EH (cell line): ENCODE results near the gene ABLIM3.

Experiments
- DNase-seq: peaks from one replicate; pipeline ENCODE4 v3.0.0-alpha.2; 2015; ENCODE audit warnings: low read depth

ABLIM3 gene

DNA sequence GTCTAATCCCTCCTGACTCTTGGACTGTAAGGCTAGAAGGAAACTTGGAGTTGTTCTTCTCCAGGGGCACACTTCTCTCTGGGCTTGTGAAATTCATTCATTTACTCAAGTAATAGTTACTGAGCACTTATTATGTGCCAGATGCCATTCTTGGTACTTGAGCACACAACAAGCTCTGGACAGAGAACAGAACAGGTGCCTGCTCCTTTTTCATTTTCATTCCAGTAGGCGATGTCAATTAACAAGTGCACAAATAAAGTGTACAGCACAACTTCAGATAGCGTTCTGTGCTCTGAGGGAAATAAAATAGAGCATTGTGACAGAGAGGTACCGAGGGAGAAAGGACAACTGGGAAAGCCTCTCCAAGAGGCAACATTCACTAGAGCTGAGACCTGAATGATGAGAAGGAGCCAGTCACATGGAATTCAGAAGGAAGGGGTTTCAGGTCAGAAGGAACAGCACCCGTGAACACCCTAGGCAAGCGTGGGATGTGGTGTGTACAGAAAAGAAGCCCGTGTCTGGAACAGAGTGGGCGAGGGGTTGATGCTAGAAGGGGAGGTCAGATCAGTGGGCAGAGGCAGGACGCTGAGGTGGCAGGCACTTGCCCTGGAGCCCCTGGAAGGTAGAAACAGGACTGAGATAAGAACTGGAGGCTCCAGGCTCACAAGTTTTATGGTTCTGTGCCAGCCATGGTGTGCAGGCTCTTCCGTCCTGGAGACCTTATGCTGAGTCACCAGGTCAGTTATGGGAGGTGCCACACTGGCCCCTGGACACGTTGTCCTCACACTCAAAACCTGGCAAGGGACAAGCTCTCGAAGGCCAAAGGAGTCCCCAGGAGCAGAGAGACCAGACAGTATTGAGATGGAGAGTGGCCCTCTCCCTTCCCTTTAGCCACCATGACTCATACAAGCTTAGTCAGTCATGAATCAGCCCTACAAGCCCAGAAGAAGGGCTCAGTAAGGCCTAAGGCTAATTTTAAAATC is 7.2 kb upstream of the ABLIM3 start:
- DNase-seq, result peak; percentile 95

DNA sequence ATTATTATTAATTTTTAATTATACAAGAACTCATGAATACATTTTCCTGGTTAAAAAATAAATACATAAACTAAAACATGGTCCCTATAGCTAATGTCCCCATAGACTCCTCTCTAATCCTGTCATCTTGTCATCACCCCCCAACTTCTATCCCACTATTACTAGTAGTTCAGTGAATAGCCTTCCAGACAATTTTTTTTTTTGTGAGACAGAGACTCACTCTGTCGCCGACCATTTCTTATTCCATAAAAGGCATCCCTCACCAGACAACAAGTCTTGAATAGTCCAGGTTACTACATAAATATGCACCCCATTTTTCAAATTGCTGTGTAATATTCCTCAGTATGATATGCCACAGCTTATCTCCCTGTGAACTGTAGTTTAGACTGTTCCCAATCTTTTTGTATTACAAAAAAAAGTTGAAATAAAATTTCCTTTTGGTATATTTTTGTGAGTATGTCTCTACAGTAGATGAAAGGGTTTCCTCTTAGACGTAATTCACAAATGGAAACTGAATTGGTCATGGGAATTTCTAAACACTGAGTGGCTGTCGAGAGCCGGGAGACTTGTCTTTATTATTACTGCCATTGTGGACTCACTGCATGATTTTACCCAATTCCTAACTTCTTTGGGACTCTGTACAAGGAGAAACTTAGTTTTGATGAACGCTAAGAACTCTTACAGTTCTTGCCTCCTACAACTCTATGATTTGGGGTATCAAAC is 6.4 kb upstream of the ABLIM3 start:
- peak; percentile 31 for DNase-seq

DNA sequence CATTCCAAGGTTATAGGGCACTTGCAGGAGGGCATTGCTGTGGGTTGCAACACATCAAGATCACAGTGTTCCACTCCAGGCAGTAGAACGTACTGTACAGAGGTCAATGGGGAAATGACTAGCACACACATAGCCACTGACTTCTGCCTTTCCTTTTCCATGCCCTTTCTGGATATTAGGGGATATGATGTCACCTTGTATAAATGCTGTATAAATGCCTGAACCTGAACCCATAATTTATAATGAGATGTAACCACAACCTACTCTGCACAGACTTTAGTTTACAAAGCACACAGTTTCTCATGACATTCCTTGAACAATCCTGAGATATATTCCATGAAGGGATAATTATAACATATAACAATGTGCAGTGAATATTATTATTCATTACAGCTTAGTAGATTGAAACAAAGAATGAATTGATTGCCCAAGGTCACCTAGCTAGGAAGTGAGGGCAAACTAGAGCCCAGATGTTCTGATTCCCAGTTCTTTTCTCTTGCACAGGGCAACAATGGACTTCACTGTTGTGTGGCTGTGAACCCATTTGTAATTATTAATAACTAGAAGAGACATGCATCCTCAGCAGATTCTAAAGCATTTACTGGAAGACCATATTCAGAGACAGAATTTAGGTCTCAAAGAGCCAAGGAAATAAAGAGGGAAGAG is 5.6 kb upstream of the ABLIM3 start:
- peak; percentile 94 for DNase-seq

DNA sequence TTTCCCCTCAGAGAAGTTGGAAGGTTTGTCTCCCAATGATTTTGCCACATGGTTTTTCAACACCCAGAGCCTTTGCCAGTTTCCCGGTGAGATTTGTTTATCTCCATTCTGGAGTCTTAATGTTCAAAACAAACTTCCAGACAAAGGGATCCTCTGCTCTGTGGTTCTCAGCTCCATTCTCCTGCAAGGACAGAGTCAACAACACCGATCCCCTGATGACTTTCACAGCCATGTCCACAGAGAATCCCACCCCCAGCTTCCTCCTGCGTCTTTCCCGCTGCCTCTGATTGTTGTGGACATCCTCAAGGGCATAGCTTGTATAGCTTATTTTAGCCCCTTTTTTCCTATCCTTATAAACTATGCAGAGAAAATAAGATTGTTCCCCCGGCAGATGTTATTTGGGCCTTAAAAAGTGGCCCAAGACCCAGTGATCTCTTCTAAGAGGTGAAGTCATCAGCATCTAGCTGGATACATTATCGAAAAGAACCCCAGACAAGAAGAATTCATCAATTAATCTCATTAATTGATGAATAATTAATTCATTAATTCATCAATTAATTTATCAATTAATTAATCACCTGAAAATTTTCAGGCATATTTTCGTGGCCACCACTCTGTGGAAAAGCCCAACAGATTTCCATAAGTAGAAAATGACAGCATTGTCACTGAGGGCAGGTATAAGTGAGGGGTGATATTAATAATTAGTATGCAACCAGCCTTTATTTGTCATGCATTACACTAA is 2.9 kb upstream of the ABLIM3 start:
- no peak for DNase-seq

DNA sequence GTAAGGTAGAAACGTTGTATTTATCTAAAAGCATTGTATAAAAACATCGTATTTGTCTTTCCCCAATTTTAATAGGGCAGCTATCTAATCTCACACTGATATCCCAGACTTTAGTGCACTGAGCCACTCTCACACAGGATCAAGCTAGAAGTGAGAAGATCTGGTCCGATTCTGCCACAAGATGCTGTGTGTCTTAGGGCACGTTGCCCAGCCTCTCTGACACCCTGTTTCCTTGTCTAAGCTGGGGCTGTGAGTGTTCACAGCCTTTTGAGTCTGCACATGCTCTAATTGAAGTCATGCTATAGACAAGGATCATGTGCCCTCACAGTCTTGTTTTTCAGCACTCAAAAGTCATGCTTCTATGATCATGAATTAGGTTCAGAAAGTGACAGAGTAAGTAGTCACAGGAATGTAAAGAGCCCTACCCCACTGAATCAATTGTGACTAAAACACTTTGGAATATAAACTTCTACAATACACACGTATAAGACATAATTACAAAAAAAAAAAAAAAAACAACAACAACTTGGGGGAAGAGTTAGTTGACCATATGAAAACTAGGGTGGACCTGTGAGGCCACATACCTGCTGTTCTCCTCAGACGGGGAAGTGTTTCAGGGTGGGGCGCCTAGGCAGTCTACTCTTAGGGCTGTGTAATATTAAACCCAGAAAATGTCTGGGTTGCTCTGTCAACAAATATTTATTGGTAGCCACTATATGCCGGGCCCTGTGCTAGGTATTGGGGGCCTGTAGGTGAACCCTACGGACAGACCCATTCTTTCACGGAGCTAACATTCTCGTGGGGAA is 893 bp upstream of the ABLIM3 start:
- no peak for DNase-seq

DNA sequence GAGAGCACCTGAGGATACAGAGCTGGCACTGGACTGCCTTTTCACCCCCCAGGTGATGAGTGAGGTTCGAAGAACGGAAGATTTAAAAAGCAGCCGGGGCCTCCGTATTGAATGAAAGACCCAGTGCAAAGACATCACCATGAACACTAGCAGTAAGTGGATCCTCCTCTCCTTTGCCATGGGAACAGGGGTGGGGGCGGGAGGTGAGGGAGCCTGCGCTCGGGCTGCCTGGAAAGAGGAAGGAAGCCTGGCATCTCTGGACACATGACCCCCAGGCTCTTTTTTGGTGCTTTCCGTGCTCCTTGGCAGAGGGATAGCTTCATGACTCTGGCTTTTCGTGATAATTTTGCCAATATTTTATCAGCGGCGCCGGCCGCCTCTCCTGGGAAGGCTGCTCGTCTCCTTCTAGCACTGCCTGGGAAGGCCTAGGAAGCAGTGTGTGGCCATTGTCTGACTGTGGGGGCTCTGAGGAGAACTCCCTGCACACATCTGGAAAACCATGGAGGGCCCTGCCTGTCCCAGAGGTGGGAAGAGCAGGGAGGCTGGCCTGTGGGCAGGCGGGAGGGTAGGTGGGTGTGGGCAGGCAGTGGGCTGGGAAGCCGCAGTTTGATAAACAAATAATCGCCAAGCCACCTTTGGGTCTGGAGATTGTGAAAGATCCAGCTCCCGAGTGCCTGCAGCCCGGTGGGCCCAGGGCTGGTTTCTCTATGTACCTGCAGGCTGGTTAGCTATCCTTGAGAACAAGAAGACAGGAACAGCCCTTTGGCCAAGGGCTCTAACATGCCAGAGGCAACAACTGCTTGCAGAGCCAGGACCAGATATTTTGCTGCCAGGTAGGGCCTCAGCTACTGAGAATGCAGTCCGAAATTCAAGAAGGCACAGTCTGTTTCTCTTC is 911 bp downstream of the ABLIM3 start:
- peak; percentile 55 for DNase-seq

DNA sequence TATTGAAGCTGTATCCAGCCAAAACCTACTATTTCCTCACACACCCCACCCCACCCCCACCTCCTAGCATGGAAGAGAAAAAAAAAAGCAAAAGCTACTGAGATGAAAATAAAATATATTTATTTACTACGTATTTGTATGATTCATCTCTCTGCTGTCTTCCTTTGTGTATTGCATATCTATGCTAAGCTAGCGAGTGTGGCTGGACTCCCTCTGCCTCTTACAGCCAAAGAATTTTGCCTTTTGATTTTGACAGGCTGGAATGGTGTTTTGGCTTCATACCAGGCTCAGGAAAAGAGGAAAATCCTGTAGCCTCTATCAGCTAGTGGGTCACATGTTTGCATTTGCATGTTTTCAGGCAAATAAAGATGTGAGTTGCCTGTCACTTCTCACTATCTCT is 2.2 kb downstream of the ABLIM3 start:
- peak; percentile 92 for DNase-seq

DNA sequence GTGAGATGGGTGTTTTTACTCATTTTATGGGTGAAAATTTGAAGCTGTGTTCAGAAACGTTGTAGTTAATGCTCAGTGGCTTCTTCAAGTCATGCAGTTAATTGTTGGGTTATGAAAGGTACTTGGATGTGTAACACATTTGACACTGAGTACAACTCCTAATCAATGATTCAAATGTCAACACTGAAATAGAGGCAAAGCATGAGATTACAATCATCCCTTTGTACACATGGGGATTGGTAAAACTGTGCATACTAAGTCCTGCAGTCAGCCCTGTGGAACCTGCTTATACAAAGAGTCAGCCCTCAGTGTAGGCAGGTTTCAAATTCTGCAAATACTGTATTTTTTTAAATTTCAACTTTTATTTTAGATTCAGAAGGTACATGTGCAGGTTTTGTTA is 3.3 kb downstream of the ABLIM3 start:
- no peak for DNase-seq

DNA sequence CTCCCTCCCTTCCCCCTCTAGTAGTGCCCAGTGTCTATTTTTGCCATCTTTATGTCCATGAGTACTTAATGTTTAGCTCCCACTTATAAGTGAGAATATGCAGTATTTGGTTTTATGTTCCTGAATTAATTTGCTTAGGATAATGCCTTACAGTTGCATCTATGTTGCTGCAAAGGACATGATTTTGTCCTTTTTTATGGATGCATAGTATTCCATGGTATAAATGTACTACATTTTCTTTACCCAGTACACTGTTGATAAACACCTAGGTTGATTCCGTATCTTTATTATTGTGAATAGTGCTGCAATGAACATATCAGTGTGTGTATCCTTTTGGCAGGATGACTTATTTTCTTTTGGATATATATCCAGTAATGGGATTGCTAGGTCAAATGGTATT is 3.8 kb downstream of the ABLIM3 start:
- DNase-seq, result no peak

DNA sequence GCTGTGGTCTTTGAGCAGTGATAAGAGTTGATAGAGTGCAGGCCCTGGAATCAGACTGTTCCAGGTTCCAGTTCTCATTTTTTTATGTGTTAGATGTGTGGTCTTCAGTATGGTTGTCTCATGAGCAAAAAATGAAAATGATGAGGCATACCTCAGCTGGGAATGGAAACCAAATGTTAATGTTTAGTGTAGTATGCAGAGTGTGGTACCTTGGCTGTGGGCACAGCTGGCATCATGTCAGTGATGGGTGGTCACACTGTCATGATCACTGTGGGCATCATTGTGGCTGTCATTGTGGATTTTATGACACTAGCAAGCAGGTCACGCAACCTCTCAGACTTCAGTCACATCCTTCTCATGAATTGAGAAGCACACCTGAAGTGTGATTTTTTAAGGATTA is 6.4 kb downstream of the ABLIM3 start:
- DNase-seq, result no peak

DNA sequence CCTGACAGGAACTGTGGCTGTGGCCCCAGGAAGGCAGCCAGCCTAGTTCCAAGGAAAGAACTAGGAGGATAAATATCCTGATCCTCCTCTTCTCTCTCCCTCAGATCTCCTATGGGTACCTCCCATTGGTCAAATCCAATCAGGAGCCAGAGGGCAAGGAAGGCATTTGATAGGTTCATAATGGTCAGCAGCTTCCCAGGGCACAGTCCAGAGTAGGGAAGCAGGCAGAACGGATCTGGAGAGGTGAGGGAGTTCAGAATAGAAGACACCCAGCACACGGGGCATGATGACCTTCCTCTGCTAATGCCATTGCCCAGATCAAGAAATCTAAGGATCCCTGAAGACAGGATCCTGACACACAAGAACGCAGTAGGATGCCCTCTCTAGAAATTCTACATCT is 8.6 kb downstream of the ABLIM3 start:
- DNase-seq, result no peak

DNA sequence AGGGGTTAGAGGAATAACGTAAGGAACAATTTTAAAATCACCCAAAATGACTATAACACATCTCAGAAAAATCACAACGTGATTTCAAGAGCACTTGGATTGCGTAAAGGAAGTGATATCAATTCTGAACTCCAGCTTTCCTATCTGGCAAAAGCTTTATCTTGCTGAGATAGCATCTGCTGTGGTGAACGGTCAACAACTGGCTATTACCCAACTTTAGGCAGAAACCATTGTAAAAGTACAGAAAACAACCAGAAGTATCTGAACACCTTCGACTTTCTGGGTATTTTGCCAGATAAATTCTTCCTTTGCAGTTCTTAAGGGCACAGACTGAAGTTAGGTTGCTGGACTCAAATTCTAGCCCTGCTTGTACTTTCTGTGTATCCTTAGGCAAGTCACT is 9.2 kb downstream of the ABLIM3 start:
- DNase-seq, result no peak

DNA sequence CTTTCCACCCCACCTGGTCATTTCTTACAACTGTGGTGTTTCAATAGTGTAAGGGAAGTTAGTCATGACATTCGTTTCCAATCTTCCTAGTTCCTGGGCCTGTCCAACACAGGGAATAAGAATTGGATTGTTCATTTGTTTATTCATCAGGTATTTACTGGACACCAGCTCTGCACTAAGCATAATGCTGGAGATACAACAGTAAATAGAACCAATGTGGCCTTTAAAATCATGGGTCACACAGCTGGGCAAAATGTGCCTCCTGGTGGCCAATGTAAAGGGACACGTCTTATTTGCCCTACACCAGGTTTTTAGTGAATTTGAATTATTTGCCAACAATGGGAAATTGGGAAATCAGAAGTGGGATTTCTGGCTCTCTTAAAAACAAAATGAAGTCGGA is 10.4 kb downstream of the ABLIM3 start:
- no peak for DNase-seq

DNA sequence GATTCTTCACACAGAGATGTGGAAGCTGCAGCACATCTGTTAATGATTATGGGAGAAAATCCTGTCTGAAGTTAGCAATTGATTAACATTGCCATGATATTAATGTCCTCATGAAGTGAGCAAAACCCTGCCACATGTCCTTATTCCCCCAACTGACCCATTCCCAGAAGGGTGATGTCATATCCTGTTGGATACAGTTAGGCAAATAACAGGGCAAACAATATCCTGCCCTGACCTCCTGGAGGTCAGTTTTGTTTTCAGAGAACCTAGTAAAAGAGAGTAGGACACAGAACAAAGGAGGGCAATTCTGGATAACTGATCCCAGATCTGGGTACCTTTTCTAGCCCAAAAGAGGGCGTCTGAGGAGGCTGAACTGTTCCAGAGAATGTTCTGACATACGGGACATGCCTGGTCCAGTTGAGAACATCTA is 11.0 kb downstream of the ABLIM3 start:
- peak; percentile 68 for DNase-seq

DNA sequence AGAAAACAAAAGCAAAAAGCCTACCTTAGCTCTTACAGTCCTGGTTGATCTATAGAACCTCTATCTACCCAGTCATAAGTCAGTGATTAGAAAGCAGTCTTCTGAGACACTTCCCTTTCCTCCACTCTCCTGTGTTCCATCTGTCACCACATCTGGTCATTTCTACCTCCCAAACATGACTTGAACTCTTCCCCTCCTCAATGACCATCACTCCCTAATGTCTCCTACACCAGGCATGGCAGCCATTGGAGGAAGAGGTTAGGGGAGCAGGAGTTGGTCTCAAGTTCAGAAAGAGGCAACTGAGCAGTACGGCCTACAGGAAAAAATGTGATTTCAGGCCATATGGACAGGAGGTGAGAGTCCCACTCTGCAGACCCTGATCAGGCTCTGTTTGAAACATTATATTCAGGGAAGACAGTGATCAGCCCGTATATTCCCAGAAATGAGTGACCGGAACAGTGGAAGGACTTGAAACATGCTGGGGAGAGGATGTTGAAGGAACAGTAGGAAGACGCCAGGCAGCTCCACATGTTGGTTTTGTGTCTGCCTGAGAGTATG is 12.0 kb downstream of the ABLIM3 start:
- DNase-seq, result no peak

DNA sequence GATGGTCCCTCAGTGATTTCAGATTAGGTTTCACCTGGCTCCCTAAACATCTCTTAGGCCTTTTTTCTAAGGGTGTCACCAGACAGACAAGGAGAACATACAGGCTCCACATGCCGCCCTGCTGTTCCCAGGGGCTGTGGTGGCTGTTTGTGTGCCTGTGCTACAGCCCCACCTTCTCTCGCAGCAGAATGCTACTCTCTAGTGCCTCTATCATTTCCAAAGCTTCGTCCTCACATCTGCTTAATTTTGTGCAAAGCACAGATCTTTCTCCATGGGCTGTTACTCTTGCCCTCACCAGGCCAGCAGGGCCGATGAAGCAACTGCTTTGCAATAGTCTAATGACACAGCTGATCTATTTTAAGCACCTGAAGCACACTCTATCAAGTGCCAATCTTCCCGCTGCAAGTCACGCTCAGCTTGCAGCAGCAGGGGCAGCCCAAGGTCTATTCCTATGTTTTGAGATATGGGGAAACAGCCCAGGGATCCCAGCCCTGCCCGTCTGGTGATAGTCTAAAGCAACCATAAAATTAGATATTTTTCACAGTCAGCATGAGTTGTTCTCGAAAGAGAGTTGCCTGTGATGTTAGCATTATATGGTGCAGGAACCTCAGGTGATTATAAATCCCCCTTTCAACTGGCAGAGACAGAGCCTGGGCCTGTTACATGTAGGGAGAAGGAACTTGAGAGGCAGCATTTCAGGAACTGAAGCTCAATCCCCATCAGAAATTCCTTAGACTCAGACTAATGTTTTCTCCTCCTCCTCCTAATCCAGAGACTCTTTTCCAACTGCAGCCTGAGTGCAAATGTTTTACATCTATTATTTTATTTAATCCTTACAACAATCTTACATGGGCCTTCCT is 12.7 kb downstream of the ABLIM3 start:
- DNase-seq, result peak; percentile 79

DNA sequence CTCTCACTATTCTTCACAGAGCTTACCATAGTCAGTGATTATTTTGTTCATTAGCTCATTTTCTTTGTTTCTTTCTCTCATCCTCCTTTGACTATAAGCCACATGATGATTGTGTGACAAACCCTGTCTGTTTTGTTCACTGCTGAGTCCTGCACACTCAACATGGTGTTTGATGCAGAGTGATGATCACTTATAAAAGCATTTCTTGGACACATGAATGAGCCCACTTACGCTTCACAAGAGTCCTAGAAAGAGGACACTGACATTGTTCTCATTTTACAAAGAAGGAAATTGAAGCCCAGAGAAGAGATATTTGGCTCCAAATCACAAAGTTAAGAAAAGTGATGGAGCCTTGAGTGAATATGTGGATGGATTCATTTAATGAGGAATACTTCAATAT is 13.4 kb downstream of the ABLIM3 start:
- DNase-seq, result no peak

DNA sequence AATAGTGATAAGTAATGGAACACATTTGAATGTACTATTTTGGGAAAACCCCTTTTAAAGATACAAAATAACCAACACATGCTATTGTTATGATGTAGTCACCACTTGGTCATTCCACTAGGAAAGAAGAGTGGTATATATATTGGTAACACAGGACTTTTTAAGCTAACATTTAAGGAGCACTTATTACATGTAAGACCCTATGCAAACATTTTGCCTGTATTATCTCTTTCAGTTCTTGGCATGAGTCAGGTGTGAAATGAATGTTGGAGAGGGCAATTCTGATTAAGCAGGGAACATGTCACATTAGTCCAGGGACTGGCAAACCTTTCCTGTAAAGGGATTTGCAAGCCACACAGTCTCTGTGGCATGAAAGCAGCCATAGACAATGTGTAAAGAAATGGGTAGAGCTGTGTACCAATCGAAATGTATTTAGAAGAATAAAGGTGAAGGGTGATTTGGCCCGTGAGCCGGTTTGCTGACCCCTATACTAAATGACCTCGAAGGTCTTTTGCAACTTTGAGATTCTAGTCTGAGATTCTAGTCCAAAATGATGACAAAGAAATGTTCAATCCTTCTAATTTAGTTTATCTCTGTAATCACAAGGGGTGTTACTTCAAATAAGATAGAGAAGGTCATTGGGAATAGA is 15.3 kb downstream of the ABLIM3 start:
- no peak for DNase-seq
